WTC11 (cell line): ENCODE results near the gene TEAD1. TPM values are rescaled to one million over a fixed set of nuclear protein-coding genes. Genes with fewer than 3 reads are reported as not detected.

Experiments
- ATAC-seq: fragments of 200-7000 bp; cut with Tn5 transposase; 2 replicates; pipeline ENCODE4 v1.10.0; 2021; ENCODE audit warnings: mild to moderate bottlenecking, moderate library complexity
- CTCF ChIA-PET: fragments of 300-600 bp; sonication (Branson Sonifier 250); formaldehyde crosslinking; loops from one replicate; lab custom pipeline; 2021; ENCODE audit warnings: antibody characterized with exemption; lab: Charles Lee
- POLR2A ChIA-PET: fragments of 350-600 bp; sonication (Branson Sonifier 250); formaldehyde crosslinking; loops from one replicate; lab custom pipeline; 2021; ENCODE audit warnings: antibody characterized with exemption; lab: Charles Lee
- DNase-seq: peaks from one replicate; pipeline ENCODE4 v3.0.0; 2021; ENCODE audit warnings: low spot score
- H3K27ac Mint-ChIP-seq: 2 replicates; pipeline ENCODE4 v1.8.0; 2021; ENCODE audit warnings: mixed read lengths
- H3K27me3 Mint-ChIP-seq: 2 replicates; pipeline ENCODE4 v1.8.0; 2021; ENCODE audit warnings: low read depth, mild to moderate bottlenecking, moderate library complexity, mixed read lengths
- H3K36me3 Mint-ChIP-seq: 2 replicates; pipeline ENCODE4 v1.8.0; 2021; ENCODE audit warnings: mixed read lengths
- H3K4me1 Mint-ChIP-seq: 2 replicates; pipeline ENCODE4 v1.8.0; 2022; ENCODE audit warnings: mixed read lengths
- H3K4me3 Mint-ChIP-seq: 2 replicates; pipeline ENCODE4 v1.8.0; 2021; ENCODE audit warnings: mild to moderate bottlenecking, moderate library complexity, mixed read lengths
- H3K9me3 Mint-ChIP-seq: 2 replicates; pipeline ENCODE4 v1.8.0; 2021; ENCODE audit warnings: mixed read lengths
- CREB1 ChIP-seq: sonication (generic); formaldehyde crosslinking; IDR thresholded peaks from 2 replicates; pipeline ENCODE4 v1.8.0; 2023; ENCODE audit warnings: mild to moderate bottlenecking, missing genetic modification reagents
- CREM ChIP-seq: sonication (generic); formaldehyde crosslinking; IDR thresholded peaks from 2 replicates; pipeline ENCODE4 v1.8.1; 2022; ENCODE audit warnings: mild to moderate bottlenecking, missing genetic modification reagents, moderate library complexity
- E2F4 ChIP-seq: sonication (generic); formaldehyde crosslinking; IDR thresholded peaks from 2 replicates; pipeline ENCODE4 v1.8.1; 2022; ENCODE audit warnings: low read depth, mild to moderate bottlenecking, moderate library complexity, missing genetic modification reagents, borderline replicate concordance
- ELF4 ChIP-seq: sonication (generic); formaldehyde crosslinking; IDR thresholded peaks from 2 replicates; pipeline ENCODE4 v1.8.1; 2022; ENCODE audit warnings: low read depth, mild to moderate bottlenecking, moderate library complexity, missing genetic modification reagents
- FOXJ3 ChIP-seq: sonication (generic); formaldehyde crosslinking; IDR thresholded peaks from 2 replicates; pipeline ENCODE4 v1.9.0; 2021; ENCODE audit warnings: missing genetic modification reagents, mild to moderate bottlenecking, borderline replicate concordance
- IRF2 ChIP-seq: sonication (generic); formaldehyde crosslinking; IDR thresholded peaks from 2 replicates; pipeline ENCODE4 v1.8.0; 2022; ENCODE audit warnings: low read depth, missing genetic modification reagents, borderline replicate concordance
- NR2C2 ChIP-seq: sonication (generic); formaldehyde crosslinking; IDR thresholded peaks from 2 replicates; pipeline ENCODE4 v1.8.0; 2022; ENCODE audit warnings: mild to moderate bottlenecking, missing genetic modification reagents
- RELA ChIP-seq: sonication (generic); formaldehyde crosslinking; IDR thresholded peaks from 2 replicates; pipeline ENCODE4 v1.8.1; 2022; ENCODE audit warnings: missing genetic modification reagents, mild to moderate bottlenecking, borderline replicate concordance
- RORB ChIP-seq: fragments of 250-450 bp; sonication (Bioruptor Pico); IDR thresholded peaks from 2 replicates; pipeline ENCODE4 v1.9.0; 2021; ENCODE audit warnings: mild to moderate bottlenecking
- SMAD4 ChIP-seq: sonication (generic); formaldehyde crosslinking; IDR thresholded peaks from 2 replicates; pipeline ENCODE4 v1.8.0; 2022; ENCODE audit warnings: mild to moderate bottlenecking, missing genetic modification reagents
- STAT6 ChIP-seq: sonication (generic); formaldehyde crosslinking; conservative IDR thresholded peaks from 2 replicates; pipeline ENCODE4 v1.8.1; 2023; ENCODE audit warnings: mild to moderate bottlenecking, low read depth, missing genetic modification reagents, moderate library complexity
- TEAD4 ChIP-seq: sonication (generic); formaldehyde crosslinking; IDR thresholded peaks from 2 replicates; pipeline ENCODE4 v1.8.0; 2022; ENCODE audit warnings: mild to moderate bottlenecking, missing genetic modification reagents
- ZNF263 ChIP-seq: sonication (generic); formaldehyde crosslinking; IDR thresholded peaks from 2 replicates; pipeline ENCODE4 v1.8.1; 2022; ENCODE audit warnings: low read depth, mild to moderate bottlenecking, moderate library complexity, missing genetic modification reagents
- ZNF423 ChIP-seq: fragments of 250-450 bp; sonication (Bioruptor Pico); IDR thresholded peaks from 2 replicates; pipeline ENCODE4 v2.1.2; 2022; ENCODE audit warnings: mild to moderate bottlenecking, moderate library complexity
- total RNA-seq: library from RNA; stranded (reverse); gene quantifications from 3 replicates; pipeline ENCODE4 v1.2.3, GENCODE V29; 2021
- TF ChIP-seq, protein P1 (sequence below): sonication (generic); formaldehyde crosslinking; IDR thresholded peaks from 2 replicates; pipeline ENCODE4 v1.8.1; 2022; ENCODE audit warnings: missing genetic modification reagents, borderline replicate concordance
- TF ChIP-seq, protein P2 (sequence below): fragments of 250-450 bp; sonication (Bioruptor Pico); conservative IDR thresholded peaks from 2 replicates; pipeline ENCODE4 v1.9.0; 2021; ENCODE audit warnings: mild to moderate bottlenecking
- TF ChIP-seq, protein P3 (sequence below): sonication (generic); formaldehyde crosslinking; IDR thresholded peaks from 2 replicates; pipeline ENCODE4 v1.8.0; 2023; ENCODE audit warnings: missing genetic modification reagents, mild to moderate bottlenecking, borderline replicate concordance

The TEAD1 gene
- total RNA-seq, 1 experiment from 2014 or later: 79.9 TPM

DNA sequence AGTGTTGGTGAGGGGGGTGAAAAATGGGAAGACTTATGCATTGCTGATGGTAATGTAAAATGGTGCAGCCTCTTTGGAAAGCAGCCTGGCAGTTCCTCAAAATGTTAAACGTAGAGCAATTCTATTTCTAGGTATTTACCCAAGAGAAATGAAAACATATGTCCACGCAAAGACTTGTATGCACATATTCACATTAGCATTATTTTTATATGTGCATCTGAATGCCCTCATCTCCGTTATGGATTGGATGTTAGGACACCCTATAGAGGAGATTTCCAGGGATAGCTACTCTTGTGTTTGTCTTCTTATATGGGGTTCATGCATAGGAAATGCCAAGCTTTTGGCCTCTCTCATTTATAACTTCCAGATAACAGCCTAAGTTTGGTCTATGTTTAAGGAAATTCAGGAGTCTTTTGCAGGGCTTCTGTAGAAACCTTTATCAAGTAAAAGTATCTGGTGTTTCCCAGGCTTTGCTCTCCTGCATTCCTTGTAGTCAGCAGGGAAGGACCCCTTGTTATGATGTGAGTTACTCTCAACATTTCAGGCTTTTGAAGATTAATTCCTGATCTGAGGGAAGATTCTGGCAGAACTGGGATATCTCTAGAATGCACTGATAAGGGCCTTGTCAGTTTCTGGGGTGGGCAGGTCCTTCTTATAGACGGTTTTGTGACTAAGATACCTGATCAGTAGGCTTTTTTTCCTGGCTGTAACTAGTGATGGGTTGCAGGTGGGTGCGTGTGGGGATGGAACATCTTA lies 116.8 kb downstream of the TEAD1 start:
- Mint-ChIP-seq H3K9me3 (no peaks in the 10 kb centered on the region), H3K27me3 (no peaks in the 10 kb centered on the region), H3K27ac (peak overlapping the region; percentile 75), H3K4me1 (peaks cover 75% of the 10 kb centered on the region), H3K36me3 (peaks cover 7% of the 10 kb centered on the region), H3K4me3 (no peak overlapping the region)
- TF ChIP-seq TEAD4 (CRISPR knock-in tag) (no peak), NR2C2 (no peak), ZNF423 (CRISPR knock-in tag) (no peak), STAT6 (CRISPR knock-in tag) (no peak), ZNF263 (CRISPR knock-in tag) (no peak), E2F4 (CRISPR knock-in tag) (no peak), SMAD4 (no peak)
- TF ChIP-seq, protein P1, sequence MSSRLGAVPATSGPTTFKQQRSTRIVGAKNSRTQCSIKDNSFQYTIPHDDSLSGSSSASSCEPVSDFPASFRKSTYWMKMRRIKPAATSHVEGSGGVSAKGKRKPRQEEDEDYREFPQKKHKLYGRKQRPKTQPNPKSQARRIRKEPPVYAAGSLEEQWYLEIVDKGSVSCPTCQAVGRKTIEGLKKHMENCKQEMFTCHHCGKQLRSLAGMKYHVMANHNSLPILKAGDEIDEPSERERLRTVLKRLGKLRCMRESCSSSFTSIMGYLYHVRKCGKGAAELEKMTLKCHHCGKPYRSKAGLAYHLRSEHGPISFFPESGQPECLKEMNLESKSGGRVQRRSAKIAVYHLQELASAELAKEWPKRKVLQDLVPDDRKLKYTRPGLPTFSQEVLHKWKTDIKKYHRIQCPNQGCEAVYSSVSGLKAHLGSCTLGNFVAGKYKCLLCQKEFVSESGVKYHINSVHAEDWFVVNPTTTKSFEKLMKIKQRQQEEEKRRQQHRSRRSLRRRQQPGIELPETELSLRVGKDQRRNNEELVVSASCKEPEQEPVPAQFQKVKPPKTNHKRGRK: no peak
- TF ChIP-seq, protein P2, sequence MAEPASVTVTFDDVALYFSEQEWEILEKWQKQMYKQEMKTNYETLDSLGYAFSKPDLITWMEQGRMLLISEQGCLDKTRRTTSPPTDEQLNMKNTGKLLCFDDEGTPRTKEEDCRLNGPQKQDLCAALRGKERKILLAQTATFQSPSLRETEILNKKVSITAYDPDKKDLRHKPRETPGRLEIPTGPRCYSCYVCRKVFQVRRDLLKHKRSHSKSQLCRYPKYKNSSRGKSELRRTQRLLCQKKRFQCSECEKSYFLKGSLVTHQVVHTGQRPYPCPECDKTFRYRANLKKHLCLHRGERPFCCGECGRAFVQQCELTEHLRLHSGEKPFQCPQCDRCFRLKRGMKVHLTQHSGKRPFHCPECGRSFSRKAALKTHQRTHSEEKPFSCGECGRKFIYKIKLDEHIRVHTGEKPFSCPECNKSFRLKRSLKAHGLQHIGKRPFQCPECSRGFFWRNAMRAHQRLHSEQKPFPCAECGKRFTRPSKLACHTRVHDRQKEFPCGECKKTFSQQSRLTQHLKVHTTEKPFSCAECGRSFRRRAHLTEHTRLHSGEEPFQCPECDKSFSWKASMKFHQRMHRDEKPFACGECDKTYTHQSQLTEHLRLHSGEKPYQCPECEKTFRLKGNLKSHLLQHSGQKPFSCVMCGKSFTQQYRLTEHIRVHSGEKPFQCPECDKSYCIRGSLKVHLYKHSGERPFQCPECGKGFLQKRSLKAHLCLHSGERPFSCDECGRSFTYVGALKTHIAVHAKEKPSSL (CRISPR knock-in tag): no peak
- ATAC-seq: no peak
- ChIA-PET CTCF (no interaction called here), POLR2A (no interaction called here)
- no peak for DNase-seq

DNA sequence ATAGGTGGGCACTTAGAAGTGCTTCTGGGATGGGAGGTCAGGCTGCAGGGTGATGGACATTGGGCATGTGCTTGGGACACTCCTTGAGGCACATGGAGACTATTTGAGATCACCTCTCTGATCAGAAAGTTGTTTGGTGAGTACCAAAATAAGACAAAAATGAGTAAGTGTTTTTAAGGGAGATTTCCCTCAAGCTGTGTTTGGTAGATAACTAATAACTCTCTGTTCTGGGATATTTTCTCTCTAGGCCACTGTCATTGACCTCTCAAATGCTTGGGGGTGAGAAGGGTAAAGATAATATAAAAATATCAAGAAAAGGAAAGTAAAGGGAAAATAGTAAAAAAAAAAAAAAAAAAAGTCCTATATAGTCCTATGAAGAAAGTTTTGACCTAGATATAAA lies 117.8 kb downstream of the TEAD1 start:
- DNase-seq (no peak), ATAC-seq (no peak)
- Mint-ChIP-seq H3K9me3 (no peaks in the 10 kb centered on the region), H3K36me3 (peaks cover 8% of the 10 kb centered on the region), H3K4me3 (no peak overlapping the region), H3K4me1 (peaks cover 65% of the 10 kb centered on the region), H3K27ac (no peak overlapping the region), H3K27me3 (no peaks in the 10 kb centered on the region)
- ChIA-PET POLR2A (no interaction called here), CTCF (no interaction called here)
- TF ChIP-seq CREB1 (CRISPR knock-in tag): no peak
- TF ChIP-seq RELA (CRISPR knock-in tag): no peak
- TF ChIP-seq IRF2 (CRISPR knock-in tag): no peak
- no peak for TF ChIP-seq FOXJ3 (CRISPR knock-in tag)
- no peak for TF ChIP-seq CREM
- no peak for TF ChIP-seq RORB (CRISPR knock-in tag)
- TF ChIP-seq, protein P2 (CRISPR knock-in tag): no peak
- TF ChIP-seq, protein P3, sequence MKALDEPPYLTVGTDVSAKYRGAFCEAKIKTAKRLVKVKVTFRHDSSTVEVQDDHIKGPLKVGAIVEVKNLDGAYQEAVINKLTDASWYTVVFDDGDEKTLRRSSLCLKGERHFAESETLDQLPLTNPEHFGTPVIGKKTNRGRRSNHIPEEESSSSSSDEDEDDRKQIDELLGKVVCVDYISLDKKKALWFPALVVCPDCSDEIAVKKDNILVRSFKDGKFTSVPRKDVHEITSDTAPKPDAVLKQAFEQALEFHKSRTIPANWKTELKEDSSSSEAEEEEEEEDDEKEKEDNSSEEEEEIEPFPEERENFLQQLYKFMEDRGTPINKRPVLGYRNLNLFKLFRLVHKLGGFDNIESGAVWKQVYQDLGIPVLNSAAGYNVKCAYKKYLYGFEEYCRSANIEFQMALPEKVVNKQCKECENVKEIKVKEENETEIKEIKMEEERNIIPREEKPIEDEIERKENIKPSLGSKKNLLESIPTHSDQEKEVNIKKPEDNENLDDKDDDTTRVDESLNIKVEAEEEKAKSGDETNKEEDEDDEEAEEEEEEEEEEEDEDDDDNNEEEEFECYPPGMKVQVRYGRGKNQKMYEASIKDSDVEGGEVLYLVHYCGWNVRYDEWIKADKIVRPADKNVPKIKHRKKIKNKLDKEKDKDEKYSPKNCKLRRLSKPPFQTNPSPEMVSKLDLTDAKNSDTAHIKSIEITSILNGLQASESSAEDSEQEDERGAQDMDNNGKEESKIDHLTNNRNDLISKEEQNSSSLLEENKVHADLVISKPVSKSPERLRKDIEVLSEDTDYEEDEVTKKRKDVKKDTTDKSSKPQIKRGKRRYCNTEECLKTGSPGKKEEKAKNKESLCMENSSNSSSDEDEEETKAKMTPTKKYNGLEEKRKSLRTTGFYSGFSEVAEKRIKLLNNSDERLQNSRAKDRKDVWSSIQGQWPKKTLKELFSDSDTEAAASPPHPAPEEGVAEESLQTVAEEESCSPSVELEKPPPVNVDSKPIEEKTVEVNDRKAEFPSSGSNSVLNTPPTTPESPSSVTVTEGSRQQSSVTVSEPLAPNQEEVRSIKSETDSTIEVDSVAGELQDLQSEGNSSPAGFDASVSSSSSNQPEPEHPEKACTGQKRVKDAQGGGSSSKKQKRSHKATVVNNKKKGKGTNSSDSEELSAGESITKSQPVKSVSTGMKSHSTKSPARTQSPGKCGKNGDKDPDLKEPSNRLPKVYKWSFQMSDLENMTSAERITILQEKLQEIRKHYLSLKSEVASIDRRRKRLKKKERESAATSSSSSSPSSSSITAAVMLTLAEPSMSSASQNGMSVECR (CRISPR knock-in tag): no peak
- TF ChIP-seq, protein P1: no peak
- TF ChIP-seq ELF4 (CRISPR knock-in tag): no peak
